HG02763 (cell line): ENCODE results near the gene TMEM184B.
"Not testable (repeated sequence)": the region's sequence is repeated elsewhere in the genome, so short reads cannot be mapped to it uniquely, and the experiment has no call there.

Experiments used
- ATAC-seq: cut with Tn5 transposase; IDR thresholded peaks from one replicate; pipeline ENCODE4 v1.9.1; 2021; ENCODE audit warnings: mild to moderate bottlenecking, moderate library complexity; ENCODE audit not compliant: unreplicated experiment

The TMEM184B gene

DNA sequence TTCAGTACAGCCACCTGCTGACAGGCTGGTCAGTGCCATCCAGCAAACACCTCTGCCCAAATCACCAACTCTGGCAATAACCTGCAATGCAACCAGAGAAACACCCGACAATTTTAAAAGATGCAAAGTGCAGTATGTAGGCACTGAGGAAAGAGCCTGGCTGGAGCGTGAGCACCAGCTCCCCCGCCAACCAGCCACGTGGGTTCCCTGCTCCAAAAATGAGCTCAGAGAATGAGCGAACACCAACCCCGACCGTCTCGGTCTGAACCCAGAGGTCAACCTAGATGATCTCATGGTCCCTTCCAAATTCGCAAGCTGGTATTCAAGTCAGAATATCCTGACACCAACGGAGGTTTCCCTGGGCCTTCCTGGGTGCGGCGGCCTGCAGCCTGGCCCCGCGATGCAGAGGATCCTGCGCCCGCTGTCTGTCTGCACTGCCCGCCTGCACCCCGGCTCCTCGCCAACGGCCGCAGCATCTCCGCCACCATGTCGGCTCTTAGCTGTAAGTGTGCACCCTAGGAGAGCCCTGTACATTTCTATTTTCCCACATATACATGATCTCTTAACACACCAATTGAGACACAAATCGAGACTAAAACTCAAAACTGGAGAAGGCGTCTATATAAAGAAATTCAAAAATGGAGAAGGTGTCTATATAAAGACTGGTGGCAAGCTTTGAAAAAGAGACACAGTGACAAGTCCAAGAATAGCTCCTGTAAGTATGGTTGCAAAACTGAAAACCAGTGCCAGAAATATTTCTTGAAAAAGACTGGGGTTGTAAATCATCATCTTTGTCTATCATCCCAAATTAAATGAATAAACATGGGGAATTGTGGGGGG, 22.8 kb downstream of the TMEM184B start:
- ATAC-seq = no peak

DNA sequence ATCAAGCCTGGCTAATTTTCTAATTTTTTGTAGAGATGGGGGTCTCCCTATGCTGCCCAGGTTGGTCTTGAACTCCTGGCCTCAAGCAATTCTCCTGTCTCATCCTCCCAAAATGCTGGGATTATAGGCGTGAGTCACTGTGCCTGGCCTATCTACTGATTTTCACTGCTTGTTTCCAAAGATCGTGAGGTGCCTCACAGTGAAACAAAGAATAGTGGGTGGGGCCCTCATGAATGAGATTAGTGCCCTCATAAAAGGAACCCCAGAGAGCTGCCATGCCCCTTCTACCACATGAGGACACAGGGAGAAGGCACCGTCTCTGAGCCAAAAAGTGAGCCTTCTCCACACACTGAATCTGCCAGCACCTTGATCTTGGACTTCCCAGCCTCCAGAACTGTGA, 23.5 kb downstream of the TMEM184B start:
- no peak for ATAC-seq

- no peak for ATAC-seq
These were observed 24.5 kb downstream of the TMEM184B start for GRCh38 chr22:38248280-38248679.

DNA sequence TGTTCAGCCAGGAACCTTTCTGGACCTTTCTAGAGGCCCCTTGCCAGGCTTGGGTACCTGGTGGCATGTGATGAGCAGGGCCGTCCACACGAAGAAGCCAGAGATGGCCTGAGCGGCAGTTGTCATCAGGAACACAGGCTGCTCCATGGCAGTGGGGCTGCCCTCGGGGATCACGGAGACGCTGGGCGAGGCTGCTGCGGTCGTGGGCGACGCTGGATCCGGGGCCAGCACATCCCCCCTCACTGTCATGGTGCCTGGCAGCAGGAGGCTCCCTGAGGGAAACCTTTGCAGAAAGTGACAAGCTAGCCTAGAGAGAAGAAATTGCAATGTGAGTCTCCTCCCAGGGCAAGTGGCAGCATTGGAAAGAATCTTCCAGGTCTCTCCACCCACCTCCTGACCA, 25.1 kb downstream of the TMEM184B start:
- no peak for ATAC-seq

DNA sequence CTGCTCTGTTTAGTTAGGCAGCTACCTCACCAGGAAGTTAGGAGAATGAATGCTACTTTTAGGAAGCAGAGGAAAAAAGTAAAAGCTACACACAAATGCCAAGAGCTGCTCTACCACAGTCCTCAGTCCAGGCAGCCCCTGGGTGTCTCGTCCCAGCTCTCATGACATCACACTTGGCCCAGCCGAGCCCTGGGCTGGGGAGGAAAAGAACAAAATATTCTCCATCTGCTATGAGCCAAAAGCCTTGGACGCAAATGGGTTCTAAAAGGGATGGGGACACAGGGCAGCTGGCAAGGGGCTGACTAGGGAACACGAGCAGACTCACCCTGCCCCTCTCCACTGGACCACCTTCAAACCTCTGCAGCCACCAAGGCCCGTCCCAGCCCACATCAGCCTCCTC, 26.1 kb downstream of the TMEM184B start:
- no peak for ATAC-seq

DNA sequence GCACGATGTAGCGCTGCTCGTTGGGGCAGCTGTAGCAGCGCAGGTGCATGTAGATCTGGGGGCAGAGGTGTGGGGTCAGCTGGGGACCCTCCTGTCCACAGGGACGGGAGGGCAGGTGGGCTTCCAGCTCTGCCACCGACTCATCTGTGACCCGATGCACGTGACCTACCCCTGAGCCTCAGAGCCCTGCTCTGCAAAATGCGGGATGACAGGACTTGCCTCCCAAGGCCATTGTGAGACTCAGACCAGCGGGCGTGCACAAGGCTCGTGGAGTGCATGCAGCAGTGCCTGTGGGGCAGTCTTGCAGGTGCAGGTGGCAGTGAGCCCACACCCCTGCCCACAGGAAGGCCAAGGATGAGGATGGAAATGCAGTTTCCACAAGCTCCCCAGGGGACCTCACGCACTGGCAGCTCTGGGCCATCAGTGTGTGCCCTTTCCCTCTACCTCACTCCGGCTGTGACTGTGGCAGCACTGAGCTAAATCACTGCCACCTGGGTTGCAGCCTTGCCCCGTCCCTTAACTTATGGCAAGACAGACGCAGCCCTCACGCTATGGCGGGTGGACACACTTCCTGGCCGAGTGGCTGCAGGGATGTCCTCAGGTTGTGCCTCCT, 26.7 kb downstream of the TMEM184B start:
- no peak for ATAC-seq

DNA sequence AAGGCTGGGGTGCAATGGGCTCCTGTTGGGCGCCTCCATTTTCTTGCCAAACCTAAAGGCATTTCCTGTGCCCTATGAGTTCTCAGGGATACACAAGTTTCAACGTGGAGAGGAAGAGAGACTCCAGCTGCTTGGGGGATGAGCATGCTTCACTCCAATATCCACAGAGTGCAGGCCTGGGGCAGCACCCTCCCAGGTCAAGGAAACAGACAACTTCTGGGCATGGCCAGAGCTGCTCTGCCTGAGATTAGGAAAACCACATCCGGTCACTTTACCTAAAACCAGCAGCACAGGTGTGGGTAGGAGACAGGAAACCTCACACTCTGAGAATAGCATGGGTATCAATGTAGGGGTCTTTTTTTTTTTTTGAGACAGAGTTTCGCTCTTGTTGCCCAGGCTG, 28.7 kb downstream of the TMEM184B start:
- ATAC-seq = no peak

- no peak for ATAC-seq
These were observed 29.6 kb downstream of the TMEM184B start for GRCh38 chr22:38243007-38243765.

- ATAC-seq = no peak
These were observed 32.0 kb downstream of the TMEM184B start for GRCh38 chr22:38240734-38241252.

DNA sequence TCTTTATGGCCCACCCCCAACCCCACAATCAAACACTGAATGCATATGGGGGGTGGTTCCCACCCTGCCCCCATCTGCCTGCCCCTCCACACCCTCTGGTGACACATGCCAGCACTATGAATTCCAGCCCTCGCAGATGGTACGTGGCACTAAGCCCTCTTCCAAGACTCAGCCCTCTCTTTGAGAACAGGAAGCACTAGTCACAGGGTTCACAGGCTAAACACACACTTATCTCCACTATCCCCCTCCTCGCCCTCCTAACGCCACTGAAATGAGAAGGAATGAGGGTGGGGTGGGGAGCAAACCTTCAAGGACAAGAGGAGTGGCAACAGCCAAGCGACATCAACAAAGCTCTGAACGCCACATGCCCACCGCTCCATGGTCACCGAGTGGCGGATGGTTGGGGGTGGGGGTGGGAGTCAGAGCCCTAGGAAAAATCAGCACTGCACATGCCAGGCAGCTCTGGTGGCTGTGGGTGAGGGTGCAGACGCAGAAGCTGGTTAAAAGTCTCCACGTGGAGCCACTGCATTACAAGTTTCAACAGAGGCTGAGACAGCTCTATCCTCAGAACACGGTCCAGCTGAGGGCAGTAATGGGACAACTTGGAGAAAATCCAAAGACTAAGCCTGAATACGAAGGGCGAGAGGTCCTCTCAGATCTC, 33.6 kb downstream of the TMEM184B start:
- no peak for ATAC-seq

GRCh38 chr22:38238519-38239071, 34.2 kb downstream of the TMEM184B start:
- no peak for ATAC-seq

DNA sequence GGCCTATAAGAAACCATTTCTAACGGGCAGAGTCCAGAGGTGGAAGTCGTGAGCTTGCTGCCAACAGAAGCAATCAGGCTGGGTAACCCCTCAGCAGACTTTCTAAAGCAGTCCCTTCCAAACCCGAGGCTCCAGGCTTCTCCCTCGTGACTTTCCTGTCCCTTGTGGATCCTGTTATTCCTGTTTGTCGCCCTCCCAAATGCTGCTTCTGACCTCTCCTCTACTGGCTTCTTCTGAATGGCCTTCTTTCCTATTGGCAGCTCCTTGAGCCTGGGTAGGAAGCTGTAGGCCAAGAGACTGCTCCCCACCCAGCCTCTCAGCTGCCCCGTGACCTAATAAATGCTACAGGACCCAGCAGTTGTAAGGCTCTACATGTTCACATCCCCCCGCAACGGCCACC, 36.0 kb downstream of the TMEM184B start:
- ATAC-seq = no peak

GRCh38 chr22:38235240-38235850, 37.5 kb downstream of the TMEM184B start:
- ATAC-seq = no peak

GRCh38 chr22:38233856-38234255, 39.0 kb downstream of the TMEM184B start:
- not testable (repeated sequence) for ATAC-seq

DNA sequence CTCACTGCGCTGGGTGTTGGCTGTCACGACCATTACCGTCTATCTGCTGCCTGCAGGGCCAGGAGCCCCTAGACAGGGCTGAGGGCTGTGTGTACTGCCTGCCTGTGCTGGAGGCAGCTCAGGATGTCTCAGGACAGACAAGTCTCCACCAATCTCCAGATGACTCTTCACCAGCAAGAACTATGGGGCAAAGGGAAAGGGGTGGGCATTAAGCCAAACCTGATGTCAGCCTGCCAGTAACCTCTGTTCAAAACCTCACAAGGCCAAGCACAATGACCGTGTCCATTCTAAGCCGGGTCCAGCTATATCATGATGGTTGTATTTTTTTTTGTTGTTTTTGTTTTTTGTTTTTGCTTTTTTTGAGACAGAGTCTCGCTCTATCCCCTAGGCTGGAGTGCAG, 39.4 kb downstream of the TMEM184B start:
- ATAC-seq = no peak

DNA sequence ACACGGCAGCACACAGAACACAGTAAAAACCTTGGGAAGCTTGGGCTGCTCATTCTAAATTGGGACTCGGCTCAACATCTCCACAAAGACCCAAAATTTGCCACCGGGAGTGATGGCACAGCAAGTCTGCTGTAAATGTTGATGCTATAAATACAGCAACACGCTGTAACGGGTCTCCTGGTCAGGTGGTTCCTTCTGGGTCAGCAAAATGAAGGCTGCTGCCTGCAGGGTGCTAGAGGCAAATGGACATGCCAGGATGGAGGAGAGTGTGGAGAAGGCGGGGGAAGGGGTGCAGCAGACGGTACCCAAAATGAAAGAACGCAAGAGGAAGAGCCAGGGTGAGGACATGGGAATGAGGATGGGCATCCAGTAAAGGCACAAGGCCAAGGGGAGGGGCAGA, 40.6 kb downstream of the TMEM184B start:
- ATAC-seq = no peak

GRCh38 chr22:38230916-38231315, 41.9 kb downstream of the TMEM184B start:
- no peak for ATAC-seq

- ATAC-seq = no peak
These were observed 42.5 kb downstream of the TMEM184B start for GRCh38 chr22:38230108-38230825.

GRCh38 chr22:38228873-38229740, 43.7 kb downstream of the TMEM184B start:
- no peak for ATAC-seq
